ENCODE data around the gene ZBTB20.
"Not testable (repeated sequence)": the region's sequence is repeated elsewhere in the genome, so short reads cannot be mapped to it uniquely, and the experiment has no call there.

Gene ZBTB20

DNA sequence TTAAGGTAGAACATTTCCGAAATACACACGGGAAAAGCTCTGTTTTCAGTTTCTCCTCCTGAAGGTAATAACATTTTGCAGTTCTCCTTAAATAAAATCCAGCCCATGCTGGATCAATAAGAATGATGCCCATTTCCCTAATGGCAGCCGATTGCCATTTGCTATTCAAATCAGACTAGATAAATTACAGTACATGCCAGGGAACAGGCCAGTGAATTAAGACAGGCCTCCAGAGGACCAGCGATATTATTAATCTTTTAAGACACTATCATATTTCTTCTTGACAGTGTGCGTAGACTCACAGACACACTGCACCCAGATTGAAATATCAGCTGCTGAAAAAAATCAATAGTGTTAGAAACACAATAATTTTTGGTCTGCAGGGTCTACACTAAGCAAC, 431.0 kb downstream of the ZBTB20 start:
- DNase-seq (ENCODE audit: low read depth in 2 of 2): no peak

DNA sequence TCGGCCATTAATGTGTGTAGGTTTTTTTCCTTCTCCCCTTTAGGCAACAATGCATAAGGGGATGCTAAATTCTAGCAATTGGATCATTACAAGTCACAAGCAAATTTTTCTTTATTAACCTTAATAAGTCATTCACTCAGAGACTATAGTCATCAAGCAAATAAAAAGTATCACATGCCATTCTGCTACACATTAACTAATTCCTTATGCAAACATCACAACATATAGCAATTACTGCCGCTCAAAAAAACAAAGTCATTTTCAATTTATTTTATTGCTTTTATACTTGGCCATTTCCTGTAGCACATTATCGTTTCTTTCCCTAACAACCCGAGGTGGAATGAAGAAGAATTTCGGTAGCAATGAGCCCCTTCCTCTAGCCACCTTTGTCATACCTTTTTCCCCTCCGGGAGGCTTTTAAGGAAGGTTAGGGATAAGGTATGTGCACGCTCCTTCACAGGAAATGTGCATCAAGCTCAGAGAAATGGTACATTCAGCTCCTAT, 432.1 kb downstream of the ZBTB20 start:
- no peak for DNase-seq (ENCODE audit: low read depth in 2 of 2)

DNA sequence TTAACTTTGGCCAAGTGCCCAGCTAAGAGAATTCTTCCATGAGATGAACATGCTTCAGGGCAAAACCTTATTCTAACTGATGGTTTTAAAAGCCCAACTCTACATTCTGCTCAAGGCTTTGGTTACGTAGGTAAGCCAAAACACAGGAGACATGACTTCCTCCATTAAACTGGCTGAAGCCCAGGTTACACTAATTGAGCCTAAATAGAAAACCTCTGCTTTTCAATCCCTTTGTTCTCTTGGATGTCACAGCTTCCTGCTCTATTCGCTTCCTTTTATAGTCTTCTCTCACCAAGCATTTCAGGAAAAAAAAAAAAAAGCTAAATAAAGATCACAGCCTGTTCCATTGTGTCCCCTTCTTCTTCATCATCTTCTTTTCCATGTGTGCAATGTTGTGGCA, 432.9 kb downstream of the ZBTB20 start:
- no peak for DNase-seq (ENCODE audit: low read depth in 2 of 2)

DNA sequence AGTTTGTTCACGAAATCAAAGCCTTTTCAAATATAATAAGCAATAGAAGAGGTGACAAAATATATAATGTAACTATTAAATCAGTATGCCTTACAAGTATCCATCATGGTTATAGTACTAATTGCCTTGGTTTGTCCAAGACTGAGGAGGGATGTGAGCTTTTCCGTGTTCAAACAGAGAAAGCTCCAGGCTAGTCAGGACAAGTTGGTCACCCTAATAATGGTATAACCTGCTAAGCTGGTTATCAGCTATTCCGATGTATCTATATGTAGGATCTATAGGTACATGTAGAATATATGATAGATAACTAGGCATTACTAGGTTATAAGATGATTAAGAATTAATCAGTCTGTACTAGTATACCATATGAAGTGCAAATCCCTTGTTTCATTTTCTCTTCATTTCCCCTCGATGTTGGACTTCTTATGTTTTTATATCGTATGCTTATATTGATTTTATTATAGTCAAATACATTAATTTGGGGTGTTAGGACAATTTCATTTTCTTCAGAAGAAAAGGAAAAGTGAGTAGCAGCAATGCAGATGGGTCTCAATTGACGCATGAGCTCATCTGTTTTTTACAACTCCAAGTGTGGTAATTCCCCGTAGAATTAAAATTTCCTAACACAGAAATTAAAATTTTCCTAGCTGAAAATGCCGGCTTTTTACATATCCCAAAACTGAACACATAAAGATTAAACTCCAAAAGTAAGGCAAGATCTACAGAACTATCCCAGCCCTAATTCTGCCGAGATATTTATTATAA, 434.2 kb downstream of the ZBTB20 start:
- no peak for DNase-seq (ENCODE audit: low read depth in 2 of 2)

DNA sequence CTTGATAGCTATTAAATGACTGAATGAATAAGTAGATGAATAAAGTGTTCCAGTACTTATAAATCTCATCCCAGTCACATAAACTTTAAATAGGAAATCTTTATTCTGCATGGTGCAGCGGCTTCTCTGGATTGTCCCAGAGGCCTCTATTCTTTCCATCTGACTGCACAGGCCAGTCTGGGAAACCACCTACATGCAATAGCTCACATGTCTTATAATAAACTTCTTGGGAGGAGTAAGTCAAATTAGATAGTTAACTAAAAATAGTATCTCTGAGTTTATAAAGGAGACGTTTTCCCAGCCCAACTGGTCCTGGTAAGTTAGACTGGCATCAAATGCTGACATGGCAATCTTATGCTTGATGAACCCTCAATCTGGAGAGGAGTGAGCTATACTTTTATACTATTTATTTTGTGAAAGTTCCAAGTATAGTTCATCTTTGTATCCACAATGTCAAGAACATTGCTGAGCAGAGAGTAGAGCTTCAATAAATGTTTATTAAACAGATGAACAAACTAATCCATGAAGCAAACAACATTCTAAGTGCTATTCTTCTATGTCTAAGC, 435.7 kb downstream of the ZBTB20 start:
- no peak for DNase-seq (ENCODE audit: low read depth in 2 of 2)

DNA sequence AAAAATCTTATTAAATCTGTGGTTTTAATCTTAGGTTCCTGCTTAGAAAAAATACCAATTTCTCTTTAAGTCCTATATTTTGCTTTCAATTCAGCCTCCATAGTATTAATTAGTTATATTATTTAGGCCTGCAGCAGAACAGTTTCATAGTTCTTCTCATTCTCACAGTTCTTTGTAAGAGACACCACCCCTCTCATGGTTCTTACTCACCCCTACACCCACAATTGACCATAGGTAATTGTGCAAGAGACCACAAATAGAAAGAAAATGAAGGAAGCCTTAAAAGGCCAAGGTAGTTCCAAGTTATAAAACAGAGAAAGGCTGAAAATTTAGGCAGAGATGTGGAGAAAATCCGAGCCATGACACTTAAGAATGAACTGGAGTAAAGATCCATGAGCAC, 438.0 kb downstream of the ZBTB20 start:
- no peak for DNase-seq (ENCODE audit: low read depth in 2 of 2)

DNA sequence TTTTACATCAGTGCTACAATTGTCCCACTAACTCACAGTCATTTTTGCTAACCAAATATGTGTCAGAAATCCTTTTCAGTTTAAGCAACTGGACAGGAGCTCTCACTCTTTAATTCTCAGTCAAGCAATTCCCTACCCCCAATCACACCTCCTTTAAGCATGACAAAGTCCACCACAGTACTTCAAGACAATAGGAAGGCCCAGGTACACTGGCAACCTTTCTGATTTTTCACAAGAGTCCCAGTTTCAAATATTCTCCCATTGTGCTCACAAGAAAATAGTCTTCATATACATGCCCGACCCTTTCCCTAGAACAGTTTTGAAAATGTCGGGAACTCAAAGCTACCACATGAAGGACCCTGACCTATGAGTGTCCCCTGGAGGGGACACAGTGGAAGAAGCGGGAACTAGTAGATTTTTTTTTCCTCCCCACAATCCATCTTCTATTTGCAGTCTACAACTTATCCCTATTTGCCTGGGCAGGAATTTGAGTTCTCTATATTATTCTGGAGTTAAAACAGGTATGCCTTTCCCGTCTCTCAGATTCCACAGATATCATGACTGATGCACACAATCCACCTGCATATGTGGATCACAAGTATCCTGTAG, 439.7 kb downstream of the ZBTB20 start:
- DNase-seq (ENCODE audit: low read depth in 2 of 2): no peak

DNA sequence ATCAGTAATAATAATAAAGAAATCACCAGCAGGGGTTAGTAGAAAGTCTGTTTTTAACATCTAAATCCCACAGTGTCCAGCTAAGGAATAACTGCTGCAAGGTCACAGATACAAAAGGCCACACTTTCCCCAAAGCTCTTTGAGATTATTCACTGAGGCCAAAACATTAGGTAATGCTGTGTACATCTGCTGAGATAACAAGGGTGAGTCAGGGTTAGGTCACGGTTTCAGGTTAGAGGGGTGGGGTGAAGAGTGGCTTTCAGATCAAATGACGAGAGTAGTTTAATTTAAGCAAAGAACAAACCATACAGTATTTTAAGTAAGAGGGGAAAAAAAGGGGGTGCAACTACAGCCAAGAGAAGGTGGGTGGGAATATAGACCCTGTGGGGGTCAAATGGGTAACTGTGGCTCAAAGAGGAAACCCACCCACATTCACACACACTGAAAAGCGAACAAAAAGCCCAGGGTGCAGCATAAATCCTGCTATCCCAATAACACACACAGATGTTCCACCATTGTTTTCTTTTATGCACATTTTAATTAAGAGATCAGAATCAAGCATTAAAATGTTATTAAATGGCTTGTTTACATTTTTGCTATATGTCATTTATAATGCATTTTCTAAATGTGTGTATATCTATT, 440.4 kb downstream of the ZBTB20 start:
- DNase-seq (ENCODE audit: low read depth in 2 of 2): no peak

DNA sequence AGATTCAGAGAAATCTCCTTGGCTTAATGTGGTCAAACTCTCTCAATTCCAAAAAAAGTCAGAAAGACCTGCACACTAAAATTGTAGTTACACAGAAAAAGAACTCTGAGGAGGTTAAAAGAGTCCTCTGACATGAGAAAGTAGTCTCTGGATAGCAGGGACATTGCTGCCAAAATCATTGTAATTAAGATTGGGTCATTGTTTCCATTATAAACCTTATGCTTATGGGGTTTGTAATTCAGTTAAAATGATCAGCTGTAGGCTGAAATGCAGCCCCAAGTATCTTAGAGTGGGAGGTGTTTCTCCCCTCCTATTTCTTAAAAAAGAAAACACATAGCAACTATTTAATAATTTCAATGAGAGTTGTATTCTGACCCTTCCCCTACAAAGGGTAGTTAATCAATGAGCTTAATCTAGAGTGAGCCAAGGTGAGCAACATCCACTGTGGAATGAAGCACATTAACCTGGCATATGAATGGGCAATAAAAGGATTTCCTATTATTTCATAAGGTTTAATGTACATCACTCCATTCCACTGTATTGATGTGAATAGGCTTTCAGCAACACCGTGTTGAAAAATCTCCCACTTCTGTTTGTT, 446.4 kb downstream of the ZBTB20 start:
- DNase-seq (ENCODE audit: low read depth in 2 of 2): no peak

DNA sequence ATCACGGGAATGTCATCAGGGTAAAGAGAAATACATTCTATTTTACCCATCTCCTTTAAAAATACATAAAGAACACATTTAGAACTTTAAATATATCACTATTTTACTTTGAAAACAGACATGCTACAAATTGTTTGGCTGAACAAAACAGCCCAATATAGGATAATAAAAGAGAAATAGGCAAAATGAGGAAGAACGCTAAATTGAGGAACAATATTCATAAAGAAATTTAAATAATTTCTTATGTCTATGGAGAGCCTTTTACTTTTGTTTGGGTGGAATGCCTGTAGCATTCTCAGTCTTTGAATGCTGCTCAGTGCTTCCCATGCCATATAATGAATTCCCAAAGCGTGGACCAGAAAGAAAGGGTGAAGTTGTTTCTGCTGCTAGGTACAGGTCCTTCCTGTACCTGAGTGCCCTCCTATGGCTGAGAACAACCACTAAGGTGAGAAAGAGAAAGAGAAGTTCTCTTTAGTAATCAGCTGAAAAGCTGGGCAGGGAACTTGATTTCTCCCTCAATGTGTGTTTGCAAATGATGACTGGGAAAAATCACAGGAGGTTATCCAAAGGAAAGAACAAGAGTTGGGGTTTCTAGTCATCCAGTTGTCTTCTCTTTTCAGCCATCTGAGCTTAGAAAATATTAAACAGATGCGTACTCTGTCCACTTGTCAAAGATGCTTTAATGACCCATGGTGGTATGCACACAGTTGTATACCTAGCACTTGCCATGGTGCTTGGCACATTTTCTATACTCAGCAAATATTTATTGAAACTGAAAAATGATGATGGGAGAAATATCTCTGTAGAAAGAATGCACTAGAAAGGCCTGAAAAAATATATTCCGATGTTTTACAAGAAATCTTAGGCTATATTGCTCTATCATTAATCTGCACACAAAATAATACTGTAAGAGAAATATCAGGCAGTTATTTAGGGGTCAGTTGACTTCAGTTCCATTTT, 448.7 kb downstream of the ZBTB20 start:
- DNase-seq (ENCODE audit: low read depth in 2 of 2): no peak

DNA sequence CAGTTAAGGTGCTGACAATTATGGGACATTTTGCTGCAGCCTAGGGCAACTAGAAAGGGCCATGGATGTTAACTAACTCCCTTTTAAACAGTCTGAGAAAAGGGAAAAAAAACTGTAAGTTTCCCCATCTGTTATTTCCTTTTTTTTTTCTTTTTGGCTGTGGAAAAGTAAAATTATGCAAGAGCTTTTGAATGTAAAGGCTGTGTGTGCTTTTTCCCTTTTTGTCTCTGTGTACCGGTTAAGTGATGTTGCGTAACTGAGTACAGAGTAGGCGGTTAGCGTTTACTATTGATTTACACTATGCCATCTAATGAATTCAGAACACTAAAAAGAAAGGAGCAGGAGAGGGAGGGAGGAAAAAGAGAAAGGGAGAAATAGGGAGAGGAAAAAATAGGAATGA, 449.7 kb downstream of the ZBTB20 start:
- DNase-seq (ENCODE audit: low read depth in 2 of 2): no peak

DNA sequence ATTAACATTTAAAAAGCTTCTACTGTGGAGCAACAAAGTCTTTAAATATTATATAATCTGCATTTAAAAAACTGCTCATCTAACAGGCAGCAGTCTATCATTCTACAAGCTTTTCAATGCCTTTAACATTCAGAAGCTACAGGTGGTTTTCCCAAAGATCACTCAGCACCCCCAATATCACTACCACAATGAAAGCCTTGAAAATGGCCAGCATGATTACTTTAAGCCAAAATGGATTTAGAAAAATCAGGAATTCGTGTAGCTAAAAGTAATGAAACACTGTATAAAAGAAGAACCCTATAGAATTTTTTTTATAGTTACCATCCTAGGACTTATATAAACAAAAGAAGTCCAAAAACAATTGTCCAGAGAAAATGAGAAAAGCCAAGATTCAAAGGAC, 452.8 kb downstream of the ZBTB20 start:
- no peak for DNase-seq (ENCODE audit: low read depth in 2 of 2)

DNA sequence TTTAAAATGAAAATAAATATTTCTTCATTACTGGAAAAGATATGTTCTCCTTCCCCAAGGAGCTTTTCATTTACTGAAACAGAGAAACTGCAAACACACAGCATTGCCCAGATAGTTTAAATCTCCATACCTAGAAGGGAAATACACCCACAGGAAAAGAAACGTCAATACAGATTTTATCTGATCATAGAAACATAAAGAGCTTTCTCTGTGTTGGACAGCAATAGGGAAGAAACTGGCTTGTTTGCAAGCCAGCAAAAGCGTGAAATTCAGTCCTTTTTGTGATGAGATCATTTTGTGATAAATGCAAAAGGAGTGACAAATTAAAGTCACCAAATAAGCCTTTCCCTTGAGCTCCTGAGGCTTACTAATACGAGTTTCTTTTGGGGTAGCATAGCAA, 455.2 kb downstream of the ZBTB20 start:
- no peak for DNase-seq (ENCODE audit: low read depth in 2 of 2)

DNA sequence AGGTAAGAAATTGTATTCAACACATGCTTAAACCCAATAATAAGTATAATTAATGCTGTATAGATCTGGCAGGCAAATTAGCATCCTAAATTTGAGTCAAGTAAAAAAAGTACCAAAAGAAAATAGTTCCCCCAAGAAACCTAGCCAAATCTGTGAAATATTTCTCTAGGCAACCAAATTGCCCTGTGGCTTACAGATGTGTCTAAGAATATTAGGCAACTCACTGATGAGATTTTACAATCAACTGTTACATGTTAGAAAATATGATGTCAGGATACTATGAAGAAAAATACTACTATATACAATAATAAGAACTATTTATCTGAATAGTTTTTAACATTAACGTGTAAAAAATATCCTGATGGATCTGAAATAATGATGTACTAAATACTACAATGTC, 456.2 kb downstream of the ZBTB20 start:
- no peak for DNase-seq (ENCODE audit: low read depth in 2 of 2)

DNA sequence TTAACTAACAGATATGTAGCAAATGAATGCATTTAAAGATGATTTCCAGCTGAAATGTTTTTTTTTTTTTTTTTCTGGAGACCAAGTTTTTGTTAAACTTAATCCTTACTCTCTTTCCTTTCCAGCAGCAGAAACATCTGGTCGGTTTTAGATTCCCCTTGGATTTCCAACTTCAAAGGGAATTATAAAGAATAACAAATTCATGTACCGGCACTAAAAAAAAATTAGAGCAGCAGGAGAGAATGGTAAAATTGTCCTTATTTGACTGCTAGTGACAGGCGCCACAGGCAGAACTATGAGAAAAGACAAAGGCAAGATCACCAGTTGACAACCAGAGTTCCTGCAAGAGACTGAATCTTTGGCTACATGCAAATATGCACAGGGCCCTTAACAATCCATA, 459.9 kb downstream of the ZBTB20 start:
- DNase-seq (ENCODE audit: low read depth in 2 of 2): no peak

DNA sequence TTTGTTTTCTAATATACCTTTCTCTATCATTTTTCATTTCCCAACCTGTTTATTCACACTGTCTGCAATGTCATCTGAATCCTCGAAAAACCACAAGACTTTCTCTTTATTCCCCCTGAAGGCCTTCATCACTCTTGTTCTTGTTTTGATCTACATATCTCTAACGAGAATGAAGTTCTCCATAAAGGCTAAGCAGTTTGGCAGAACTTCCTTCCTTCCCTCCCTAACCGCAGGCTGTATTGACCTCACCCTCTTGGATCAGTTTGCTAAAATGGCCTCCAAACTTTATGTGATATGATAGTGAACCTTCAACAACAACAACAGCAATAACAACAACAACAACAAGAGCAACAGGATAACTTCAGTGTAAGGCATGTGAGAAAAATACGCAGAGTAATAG, 460.5 kb downstream of the ZBTB20 start:
- no peak for DNase-seq (ENCODE audit: low read depth in 2 of 2)

DNA sequence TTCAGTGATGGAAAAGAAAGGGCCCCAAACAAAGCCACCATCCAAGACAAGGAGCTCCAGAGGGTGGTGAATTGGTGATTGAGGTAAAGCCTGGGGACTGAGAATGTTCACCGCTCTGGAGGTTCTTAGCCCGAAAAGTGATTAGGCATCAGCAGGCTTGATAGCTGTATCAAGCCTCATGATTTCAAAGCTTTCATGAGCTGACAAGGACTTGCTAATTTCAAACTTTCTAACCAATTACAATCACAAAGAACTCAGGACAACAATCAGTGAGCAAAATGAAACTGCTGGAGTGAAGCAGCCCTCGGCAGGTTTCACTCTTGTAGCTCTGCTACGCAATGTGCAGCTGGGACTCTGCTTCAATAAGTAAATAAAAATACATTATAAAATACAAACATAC, 461.9 kb downstream of the ZBTB20 start:
- DNase-seq (ENCODE audit: low read depth in 2 of 2): no peak

DNA sequence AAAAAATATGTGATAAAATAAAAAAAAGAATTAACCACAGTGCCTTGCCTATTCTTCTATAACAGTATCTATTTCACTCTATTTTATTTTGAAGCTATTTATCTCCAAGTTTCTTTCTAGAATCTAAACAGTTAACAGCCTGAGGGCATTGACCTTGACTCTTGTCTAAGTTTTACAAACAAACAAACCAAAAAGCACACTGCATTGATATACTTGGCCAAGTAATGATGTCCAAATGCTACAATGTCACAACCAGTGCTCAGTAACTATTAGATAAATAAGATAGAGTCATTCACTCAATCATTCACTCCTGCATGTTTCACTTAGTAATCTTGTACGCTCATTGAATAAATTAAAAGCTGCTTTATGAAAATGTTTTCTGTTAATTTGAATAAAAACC, 466.8 kb downstream of the ZBTB20 start:
- DNase-seq (ENCODE audit: low read depth in 2 of 2): no peak

DNA sequence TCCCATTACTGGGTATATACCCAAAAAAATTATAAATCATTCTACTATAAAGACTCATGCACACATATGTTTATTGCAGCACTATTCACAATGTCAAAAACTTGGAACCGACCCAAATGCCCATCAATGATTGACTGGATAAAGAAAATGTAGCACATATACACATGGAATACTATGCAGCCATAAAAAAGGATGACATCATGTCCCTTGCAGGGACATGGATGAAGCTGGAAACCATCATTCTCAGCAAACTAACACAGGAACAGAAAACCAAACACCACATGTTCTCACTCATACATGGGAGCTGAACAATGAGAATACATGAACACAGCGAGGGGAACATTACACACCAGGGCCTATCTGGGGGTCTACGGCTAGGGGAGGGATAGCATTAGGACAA, 467.3 kb downstream of the ZBTB20 start:
- not testable (repeated sequence) for DNase-seq (ENCODE audit: low read depth in 2 of 2)

DNA sequence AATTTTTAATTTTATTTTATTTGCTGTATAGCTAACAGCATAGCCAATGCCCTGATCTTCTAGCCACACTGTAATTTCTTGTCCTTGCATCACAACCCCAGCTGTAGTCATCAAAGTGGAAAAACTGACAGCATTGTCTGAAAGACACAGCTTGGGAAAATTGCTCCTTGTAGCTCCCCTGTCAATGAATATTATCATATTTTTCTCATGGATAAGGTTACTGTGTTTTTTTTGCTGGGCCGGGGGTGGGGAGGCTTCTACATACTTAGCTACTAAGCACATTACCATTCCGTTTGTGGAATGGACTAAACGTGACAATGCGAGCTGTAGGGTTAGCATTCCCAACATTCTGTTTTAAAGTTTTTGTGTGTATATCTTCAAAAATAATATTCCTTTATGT, 472.0 kb downstream of the ZBTB20 start:
- no peak for DNase-seq (ENCODE audit: low read depth in 2 of 2)

DNA sequence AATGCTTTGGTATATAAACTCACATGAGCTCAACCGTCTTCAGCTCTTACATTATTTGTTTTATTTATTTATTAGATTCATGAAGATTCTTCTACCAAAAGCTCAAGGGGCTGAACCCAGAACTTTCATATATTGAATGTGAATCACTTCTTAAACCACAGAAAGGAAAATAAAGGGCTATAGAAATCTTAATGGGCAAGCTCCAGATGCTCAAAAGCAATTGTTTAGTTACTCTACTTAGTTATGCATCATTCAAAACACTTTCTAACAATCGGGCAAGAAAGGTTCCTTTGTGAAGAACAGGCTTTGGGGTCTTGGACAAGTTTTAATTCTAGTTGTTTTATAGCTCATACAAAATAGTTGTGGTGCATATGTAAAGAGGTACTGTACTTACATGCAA, 473.1 kb downstream of the ZBTB20 start:
- DNase-seq (ENCODE audit: low read depth in 2 of 2): no peak

All from fibroblast of skin of left biceps (primary cell).